ENCODE data around the gene SLC6A12.
"Not testable (repeated sequence)": the region's sequence is repeated elsewhere in the genome, so short reads cannot be mapped to it uniquely, and the experiment has no call there.

The SLC6A12 gene

DNA sequence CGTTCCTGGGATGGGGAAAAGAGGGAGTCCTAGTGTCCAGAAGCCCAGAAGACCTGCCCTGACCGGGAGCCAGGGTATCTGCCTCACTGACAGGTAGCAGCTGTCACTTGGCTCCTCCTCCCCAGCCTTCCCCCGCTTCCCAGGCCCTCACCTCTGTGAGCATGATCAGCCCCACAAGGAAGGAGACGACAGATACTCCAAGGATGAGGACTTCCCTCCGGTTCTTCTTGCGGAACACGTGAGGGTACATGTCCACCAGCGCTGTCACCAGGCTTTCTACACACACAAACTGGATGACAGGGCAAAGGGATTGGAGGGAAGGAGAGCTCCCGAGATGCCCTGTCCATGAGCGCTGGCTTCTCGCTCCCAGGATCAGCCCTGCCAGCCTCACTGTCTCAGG is 9.9 kb upstream of the SLC6A12 start:
- FAIRE-seq (no peak), DNase-seq (ENCODE audit: insufficient read length) (no peak)
- TF ChIP-seq POLR2A (IDR thresholded peaks at IDR 0.05; ENCODE audit: low read depth, low read length) (no peak), POLR2AphosphoS5 (IDR thresholded peaks at IDR 0.05; ENCODE audit: low read depth, low read length) (no peak), TAF1 (IDR thresholded peaks at IDR 0.05; ENCODE audit: borderline replicate concordance, low read depth, low read length) (no peak)

DNA sequence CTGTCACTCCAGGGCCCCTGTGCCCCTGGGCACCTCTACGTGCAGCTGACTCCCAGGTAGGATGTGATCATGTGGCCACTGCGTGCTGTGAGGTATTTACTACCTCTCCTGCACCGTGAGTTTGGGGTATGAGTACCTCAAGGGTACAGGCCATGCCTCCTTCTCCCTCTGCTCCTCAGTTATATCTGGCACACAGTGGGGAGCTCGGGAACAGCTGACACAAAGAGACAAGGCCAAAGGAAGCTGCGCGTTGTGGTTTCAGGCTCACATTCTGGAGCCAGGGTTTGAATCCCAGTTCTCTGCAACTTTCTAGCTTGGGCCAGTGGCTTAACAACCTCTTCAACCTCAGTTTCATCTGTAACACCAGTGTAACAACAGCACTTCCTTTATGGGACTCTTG is 7.8 kb upstream of the SLC6A12 start:
- FAIRE-seq (no peak), DNase-seq (ENCODE audit: insufficient read length) (no peak)
- TF ChIP-seq POLR2AphosphoS5 (IDR thresholded peaks at IDR 0.05; ENCODE audit: low read depth, low read length) (no peak), POLR2A (IDR thresholded peaks at IDR 0.05; ENCODE audit: low read depth, low read length) (no peak), TAF1 (IDR thresholded peaks at IDR 0.05; ENCODE audit: borderline replicate concordance, low read depth, low read length) (no peak)

DNA sequence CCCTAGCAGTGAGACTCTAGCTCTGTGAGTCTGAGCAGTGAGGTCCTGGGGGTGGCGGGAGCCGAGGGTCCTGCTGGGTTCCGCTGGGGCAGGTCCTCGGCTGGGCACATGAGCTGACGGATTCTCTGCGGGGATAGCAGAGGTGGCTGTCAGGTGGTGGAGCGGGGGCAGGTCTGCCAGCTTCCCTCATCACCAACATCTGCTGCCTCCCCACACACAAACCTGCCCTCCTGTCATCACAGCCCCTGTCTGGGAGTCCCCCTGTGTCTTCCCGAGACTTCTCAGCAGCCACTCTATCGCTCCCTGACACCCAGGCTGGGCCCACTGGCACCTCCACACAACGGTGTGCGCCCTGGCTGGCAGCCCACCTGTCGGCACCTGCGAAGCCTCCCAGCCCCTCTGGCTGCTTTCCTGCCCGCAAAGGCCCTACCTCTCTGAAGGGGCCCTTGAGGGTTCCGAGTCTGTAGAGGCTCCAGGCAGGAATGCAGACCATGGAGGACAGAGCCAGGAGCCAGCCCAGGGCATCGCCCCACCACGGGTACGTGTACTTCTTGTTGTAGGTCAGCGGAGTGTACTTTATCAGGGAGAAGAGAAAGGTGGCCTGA is 7.1 kb upstream of the SLC6A12 start:
- FAIRE-seq (no peak), DNase-seq (ENCODE audit: insufficient read length) (no peak)
- no peak for TF ChIP-seq TAF1 (IDR thresholded peaks at IDR 0.05; ENCODE audit: borderline replicate concordance, low read depth, low read length)
- no peak for TF ChIP-seq POLR2AphosphoS5 (IDR thresholded peaks at IDR 0.05; ENCODE audit: low read depth, low read length)
- no peak for TF ChIP-seq POLR2A (IDR thresholded peaks at IDR 0.05; ENCODE audit: low read depth, low read length)

GRCh38 chr12:220491-220890 is 6.5 kb upstream of the SLC6A12 start:
- FAIRE-seq (no peak), DNase-seq (ENCODE audit: insufficient read length) (no peak)
- TF ChIP-seq POLR2A (IDR thresholded peaks at IDR 0.05; ENCODE audit: low read depth, low read length): no peak
- TF ChIP-seq TAF1 (IDR thresholded peaks at IDR 0.05; ENCODE audit: borderline replicate concordance, low read depth, low read length): no peak
- TF ChIP-seq POLR2AphosphoS5 (IDR thresholded peaks at IDR 0.05; ENCODE audit: low read depth, low read length): no peak

DNA sequence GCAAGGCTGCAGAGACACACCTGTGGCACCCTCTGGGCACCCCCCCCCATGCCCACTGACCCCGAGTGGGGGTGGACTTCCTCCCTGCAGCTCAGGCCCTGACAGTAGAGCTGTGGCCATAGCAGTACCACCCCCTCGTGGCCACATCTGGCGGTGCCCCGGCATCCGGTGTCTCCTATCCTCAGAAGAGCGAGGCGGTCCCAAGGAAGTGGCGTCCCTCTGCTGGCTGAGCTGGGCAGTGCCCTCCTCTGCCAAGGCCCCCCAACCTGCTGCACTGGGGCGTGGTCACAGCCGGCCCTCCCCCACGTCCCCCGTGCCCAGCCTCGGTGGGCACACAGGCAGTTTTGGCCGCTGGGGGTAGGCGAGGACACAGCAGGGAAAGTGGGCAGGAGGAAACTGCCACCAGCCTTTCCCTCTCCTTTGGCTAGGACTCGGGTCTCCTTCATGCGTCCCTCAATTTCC is 6.0 kb upstream of the SLC6A12 start:
- TF ChIP-seq TAF1 (IDR thresholded peaks at IDR 0.05; ENCODE audit: borderline replicate concordance, low read depth, low read length): no peak
- TF ChIP-seq POLR2A (IDR thresholded peaks at IDR 0.05; ENCODE audit: low read depth, low read length): no peak
- no peak for TF ChIP-seq POLR2AphosphoS5 (IDR thresholded peaks at IDR 0.05; ENCODE audit: low read depth, low read length)
- DNase-seq (ENCODE audit: insufficient read length) (peak; percentile 63), FAIRE-seq (peak; percentile 64)

GRCh38 chr12:218728-219590 is 5.0 kb upstream of the SLC6A12 start:
- DNase-seq (ENCODE audit: insufficient read length) (no peak), FAIRE-seq (no peak)
- TF ChIP-seq POLR2AphosphoS5 (IDR thresholded peaks at IDR 0.05; ENCODE audit: low read depth, low read length) (no peak), POLR2A (IDR thresholded peaks at IDR 0.05; ENCODE audit: low read depth, low read length) (no peak), TAF1 (IDR thresholded peaks at IDR 0.05; ENCODE audit: borderline replicate concordance, low read depth, low read length) (no peak)

DNA sequence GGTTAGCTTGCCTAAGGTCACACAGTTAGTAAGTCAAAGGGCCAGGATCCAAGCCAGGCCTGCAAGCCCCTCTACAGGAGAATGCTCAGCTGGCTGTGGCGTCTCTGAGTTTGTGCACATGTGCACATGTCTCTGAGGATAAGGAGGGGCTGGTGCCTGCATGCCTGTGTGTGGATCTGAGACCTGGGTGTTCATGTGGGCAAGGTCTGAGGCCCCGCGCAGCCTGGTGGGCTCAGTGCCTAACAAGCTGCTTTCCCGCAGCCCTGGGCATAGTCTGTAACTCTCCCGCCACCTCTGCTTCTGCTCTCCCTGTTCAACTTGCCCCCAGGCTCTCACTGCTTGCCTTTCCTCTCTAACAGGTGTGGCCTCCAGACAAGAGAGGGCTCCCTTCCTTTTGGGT is 4.3 kb upstream of the SLC6A12 start:
- TF ChIP-seq POLR2A (IDR thresholded peaks at IDR 0.05; ENCODE audit: low read depth, low read length): no peak
- TF ChIP-seq POLR2AphosphoS5 (IDR thresholded peaks at IDR 0.05; ENCODE audit: low read depth, low read length): no peak
- TF ChIP-seq TAF1 (IDR thresholded peaks at IDR 0.05; ENCODE audit: borderline replicate concordance, low read depth, low read length): no peak
- DNase-seq (ENCODE audit: insufficient read length) (no peak), FAIRE-seq (no peak)

DNA sequence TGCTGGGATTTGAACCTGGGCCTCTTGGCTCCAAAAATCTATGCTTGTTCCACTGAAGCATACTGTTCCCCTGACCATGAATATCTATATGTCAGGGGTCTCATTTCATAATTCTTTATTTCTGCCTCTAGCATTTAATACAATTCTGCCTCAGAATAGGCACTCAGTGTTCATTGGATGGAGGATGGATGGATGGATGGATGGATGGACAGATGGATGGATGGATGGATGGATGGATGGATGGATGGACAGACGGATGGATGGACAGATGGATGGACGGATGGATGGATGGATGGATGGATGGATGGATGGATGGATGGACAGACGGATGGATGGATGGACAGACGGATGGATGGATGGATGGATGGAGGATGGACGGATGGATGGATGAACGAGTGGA is 3.1 kb upstream of the SLC6A12 start:
- DNase-seq (ENCODE audit: insufficient read length); FAIRE-seq: not testable (repeated sequence)

GRCh38 chr12:215116-215515 is 1.2 kb upstream of the SLC6A12 start:
- DNase-seq (ENCODE audit: insufficient read length) (no peak), FAIRE-seq (no peak)
- TF ChIP-seq POLR2A (IDR thresholded peaks at IDR 0.05; ENCODE audit: low read depth, low read length) (no peak), POLR2AphosphoS5 (IDR thresholded peaks at IDR 0.05; ENCODE audit: low read depth, low read length) (no peak), TAF1 (IDR thresholded peaks at IDR 0.05; ENCODE audit: borderline replicate concordance, low read depth, low read length) (no peak)

DNA sequence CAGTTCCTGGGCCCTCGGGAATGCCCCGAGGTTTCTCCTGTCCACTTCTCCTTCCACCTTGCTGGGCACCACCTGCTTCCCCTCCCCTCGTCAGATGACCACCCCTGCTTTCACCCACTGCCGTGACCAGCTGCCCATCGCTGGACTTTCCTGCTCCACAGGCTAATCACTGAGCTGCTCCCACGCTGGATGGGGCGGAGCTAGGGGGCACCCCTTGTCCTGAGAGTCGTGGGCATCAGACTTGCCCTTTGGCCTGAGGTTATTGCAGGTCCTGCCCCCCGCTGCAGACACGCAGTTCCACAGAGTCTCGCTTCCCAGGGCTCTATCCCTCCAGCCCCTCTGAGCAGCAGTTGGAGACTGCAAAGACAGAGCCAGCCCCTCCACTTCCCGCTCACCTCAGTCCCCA is 427 bp downstream of the SLC6A12 start:
- DNase-seq (ENCODE audit: insufficient read length) (no peak), FAIRE-seq (no peak)
- TF ChIP-seq POLR2AphosphoS5 (IDR thresholded peaks at IDR 0.05; ENCODE audit: low read depth, low read length) (no peak), TAF1 (IDR thresholded peaks at IDR 0.05; ENCODE audit: borderline replicate concordance, low read depth, low read length) (no peak), POLR2A (IDR thresholded peaks at IDR 0.05; ENCODE audit: low read depth, low read length) (no peak)

GRCh38 chr12:212715-213526 is 1.0 kb downstream of the SLC6A12 start:
- no peak for DNase-seq (ENCODE audit: insufficient read length)
- TF ChIP-seq POLR2AphosphoS5 (IDR thresholded peaks at IDR 0.05; ENCODE audit: low read depth, low read length) (no peak), POLR2A (IDR thresholded peaks at IDR 0.05; ENCODE audit: low read depth, low read length) (no peak), TAF1 (IDR thresholded peaks at IDR 0.05; ENCODE audit: borderline replicate concordance, low read depth, low read length) (no peak)
- FAIRE-seq: no peak

All from GM12892 (cell line).